GM19099 (cell line): Measurements from ENCODE around the gene RCCD1.

ENCODE experiments used
- POLR2A ChIP-seq: IDR thresholded peaks from 3 replicates; pipeline ENCODE4 v1.6.1; 2011; ENCODE audit warnings: low read depth; ENCODE audit not compliant: insufficient read length; ENCODE audit errors: extremely low read depth

RCCD1 gene

DNA sequence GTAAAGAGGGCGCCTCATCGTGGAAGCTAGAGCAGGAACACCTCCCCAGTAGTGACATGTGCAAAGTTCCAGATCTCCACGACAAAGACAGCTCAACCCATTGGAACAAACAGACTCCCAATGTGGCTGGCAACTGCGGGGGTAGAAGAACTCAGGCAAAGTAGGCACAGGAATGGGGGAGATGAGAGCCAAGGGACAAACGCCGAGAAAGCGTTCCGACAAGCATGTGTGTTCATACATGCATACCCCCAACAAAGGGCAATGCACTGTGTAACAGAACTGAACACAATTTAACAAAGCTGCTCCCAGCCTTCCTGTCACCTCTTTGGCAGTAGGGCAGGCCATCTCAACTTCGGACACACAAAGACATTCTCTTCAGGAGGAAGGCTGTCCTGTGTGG, 11.6 kb downstream of the RCCD1 start:
- no peak for TF ChIP-seq POLR2A

DNA sequence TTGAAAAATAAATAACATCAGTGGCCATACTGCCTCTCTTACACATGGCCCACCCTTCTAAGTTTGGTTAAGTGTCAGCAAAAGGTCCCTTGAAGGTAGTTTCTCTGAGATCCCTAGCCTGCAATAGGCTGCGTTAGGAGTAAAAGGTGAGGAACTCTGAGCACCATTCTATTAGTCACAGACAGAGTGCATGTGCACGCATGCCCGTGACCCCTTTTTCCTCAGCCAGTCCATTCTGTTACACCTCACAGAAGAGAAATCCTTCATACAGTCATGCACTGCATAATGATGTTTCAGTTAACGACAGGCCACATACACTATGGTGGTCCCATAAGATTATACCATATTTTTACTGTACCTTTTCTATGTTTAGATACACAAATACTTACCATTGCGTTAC, 12.5 kb downstream of the RCCD1 start:
- TF ChIP-seq POLR2A = no peak

DNA sequence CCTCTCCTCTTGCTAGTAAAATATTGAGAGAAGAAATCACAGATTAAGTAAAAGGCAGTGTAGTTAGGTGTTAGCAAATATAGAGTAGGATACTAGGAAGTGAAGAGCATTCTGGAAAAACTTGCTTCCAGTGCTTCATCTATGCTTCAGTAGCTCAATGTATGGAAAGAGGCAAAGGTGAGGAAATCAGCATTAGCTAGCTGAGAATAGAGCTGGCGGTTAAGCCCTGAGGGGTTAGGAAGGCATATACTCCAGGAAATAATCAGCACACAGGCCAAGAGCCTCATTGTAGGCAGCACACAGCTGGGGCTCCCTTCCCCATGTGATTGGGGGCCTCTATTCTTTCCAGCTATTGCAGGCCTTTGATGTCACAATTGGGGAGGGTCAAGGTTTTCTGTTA, 13.8 kb downstream of the RCCD1 start:
- no peak for TF ChIP-seq POLR2A

GRCh38 chr15:90970274-90970673, 15.6 kb downstream of the RCCD1 start:
- TF ChIP-seq POLR2A = no peak

DNA sequence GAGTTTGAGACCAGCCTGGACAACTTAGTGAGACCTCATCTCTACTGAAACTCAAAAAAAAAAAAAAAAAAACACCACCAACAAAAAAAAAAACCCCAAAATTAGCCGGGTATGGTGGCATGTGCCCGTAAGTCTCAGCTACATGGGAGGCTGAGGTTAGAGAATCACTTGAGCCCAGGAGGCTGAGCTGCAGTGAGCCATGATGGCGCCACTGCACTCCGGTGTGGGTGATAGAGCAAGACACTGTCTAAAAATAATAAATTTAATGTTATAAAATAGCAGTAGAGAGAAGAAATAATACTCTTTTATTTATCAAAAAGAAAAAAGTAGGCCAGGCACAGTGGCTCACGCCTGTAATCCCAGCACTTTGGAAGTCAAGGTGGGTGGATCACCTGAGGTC, 17.4 kb downstream of the RCCD1 start:
- no peak for TF ChIP-seq POLR2A

- TF ChIP-seq POLR2A = no peak
These were observed 19.5 kb downstream of the RCCD1 start for GRCh38 chr15:90974216-90974615.

- TF ChIP-seq POLR2A = no peak
These were observed 24.9 kb downstream of the RCCD1 start for GRCh38 chr15:90979582-90979981.

- TF ChIP-seq POLR2A = no peak
These were observed 27.0 kb downstream of the RCCD1 start for GRCh38 chr15:90981681-90982080.

- TF ChIP-seq POLR2A = no peak
These were observed 27.5 kb downstream of the RCCD1 start for GRCh38 chr15:90982135-90982534.

DNA sequence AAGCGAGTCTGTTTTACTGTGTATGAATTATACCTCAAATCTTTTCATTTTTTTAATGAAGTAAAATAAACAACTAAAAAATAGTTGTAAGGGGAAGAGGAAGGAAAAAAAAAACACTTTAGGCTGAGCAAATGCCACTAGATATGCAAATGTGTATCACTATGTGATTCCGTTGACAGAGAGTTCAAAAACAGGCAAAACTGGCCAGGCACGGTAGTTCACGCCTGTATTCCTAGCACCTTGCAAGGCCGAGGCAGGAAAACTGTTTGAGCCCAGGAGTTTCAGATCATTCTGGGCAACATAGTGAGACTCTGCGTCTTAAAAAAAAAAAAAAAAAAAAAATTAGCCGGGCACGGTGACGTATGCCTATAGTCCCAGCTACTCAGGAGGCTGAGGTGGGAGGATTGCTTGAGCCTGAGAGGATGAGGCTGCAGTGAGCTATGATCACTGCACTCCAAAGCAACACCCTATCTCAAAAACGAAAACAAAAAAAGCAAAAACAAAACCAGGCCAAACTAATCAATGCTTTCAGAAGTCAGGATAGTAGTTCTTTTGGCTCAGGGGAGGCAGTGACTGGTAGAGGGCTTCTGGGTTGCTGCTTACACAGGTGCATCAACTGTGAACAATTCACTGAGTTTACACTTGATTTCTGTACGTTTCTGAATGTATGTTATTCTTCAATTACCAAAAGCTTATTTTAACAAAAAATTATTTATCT, 32.3 kb downstream of the RCCD1 start:
- TF ChIP-seq POLR2A = peak; percentile 21

GRCh38 chr15:90987561-90988141, 33.0 kb downstream of the RCCD1 start:
- no peak for TF ChIP-seq POLR2A

DNA sequence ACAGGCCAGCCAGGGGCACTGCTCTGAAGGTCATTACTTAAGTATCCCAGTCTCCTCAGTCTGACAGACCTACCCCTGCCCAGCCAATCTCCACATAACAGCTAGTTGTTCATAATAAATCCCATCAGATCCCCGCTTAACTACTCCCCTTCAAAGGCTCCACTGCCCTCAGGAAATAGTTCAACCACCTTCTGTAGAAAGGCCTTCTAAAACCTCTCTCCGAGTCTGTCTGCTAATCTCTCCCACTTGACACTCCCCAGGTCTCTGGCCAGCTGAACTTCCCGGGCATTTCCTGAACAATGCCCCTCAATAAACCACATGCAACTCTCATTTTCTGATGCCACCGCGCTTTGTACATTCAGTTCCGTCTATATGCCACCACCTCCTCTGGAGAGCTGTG, 33.6 kb downstream of the RCCD1 start:
- no peak for TF ChIP-seq POLR2A

DNA sequence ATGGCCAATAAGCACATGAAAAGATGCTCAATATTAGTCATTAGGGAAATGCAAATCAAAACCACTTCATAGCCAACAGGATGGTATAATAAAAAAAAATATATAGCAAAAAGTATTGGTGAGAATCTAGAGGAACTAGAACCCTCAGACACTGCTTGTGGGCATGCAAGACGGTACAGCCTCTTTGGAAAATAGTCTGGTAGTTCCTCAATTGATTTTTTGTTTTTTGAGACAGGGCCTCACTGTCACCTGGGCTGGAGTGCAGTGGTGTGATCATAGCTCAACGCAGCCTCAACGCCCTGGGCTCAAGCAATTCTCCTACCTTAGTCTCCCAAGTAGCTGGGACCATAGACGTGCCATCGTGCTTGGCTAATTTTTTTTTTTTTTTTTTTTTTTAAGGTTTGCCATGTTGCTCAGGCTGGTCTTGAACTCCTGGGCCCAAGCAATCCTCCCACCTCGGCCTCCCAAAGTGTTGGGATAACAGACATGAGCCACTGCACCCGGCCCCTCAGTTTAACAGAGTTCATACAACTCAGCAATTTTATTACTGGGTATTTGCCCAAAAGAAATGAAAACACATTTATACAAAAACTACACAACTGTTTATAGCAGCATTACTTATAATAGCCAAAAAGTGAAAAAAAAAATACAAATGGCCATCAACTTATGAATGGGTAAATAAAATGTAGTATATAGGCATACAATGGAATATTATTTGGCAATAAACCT, 34.5 kb downstream of the RCCD1 start:
- TF ChIP-seq POLR2A = no peak

DNA sequence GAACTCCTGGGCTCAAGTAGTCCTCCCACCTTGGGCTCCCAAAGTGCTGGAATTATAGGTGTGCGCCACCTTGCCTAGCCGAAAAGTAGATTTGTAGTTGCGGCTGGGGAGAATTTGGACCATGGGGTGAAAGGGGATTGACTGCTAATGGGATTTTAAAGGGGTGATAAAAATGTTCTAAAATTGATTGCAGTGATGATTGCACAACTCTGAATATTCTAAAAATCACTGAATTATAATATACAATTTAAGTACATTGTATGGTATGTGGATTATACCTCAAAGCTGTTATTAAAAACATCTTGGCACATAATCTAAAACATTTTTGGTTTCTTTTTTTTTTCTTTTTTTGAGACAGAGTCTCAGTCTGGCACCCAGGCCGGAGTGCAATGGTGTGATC, 35.8 kb downstream of the RCCD1 start:
- no peak for TF ChIP-seq POLR2A

GRCh38 chr15:90991587-90992285, 37.1 kb downstream of the RCCD1 start:
- no peak for TF ChIP-seq POLR2A

DNA sequence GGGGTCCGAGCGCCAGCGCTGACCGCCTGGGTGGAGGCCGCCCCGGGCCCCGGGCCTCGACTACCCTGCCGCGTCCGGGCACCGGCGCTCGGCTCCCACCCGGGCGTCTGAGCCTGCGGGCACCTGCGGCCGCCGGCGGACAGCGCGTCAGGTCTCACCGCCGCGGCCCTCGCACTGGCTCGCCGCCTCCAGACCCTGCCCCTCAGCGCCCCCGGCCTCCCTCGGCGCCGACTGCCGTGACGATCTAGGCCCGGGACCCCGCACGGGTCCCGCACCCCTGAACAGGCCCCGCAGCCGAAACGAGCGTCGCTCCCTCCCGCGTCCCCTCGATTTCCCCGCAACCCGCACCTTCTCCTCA, 39.4 kb downstream of the RCCD1 start:
- TF ChIP-seq POLR2A = no peak
